ENCODE data around the gene DXO. TPM values are rescaled to one million over a fixed set of nuclear protein-coding genes. Genes with fewer than 3 reads are reported as not detected.
A peak's percentile ranks its signal among the peaks of the same experiment; 100 is the strongest.
"Not testable (repeated sequence)": the region's sequence is repeated elsewhere in the genome, so short reads cannot be mapped to it uniquely, and the experiment has no call there.

Gene DXO
- total RNA-seq, 4 donors from 2014 or later, result 12.3 to 17.4 (median 14.6) TPM

GRCh38 chr6:32004864-32005537, 33.1 kb upstream of the DXO start:
- H3K27me3 ChIP-seq, H3K27ac ChIP-seq, H3K4me1 ChIP-seq, ATAC-seq, H3K4me3 ChIP-seq, H3K36me3 ChIP-seq, H3K9me3 ChIP-seq: not testable (repeated sequence)
- WGBS, 2 donors (ENCODE audit: low coverage in 1 of 2), result 73% methylated on average over 7 of the region's 13 CpGs; no CpG with 5 or more reads in 1 of the 2 donors

GRCh38 chr6:32004393-32004792, 32.5 kb upstream of the DXO start:
- not testable (repeated sequence) for H3K9me3 ChIP-seq, ATAC-seq, H3K36me3 ChIP-seq, H3K27me3 ChIP-seq, H3K4me1 ChIP-seq, H3K27ac ChIP-seq, H3K4me3 ChIP-seq
- WGBS, 2 donors (ENCODE audit: low coverage in 1 of 2), result 40% methylated on average over 1 of the region's 4 CpGs; no CpG with 5 or more reads in 1 of the 2 donors

GRCh38 chr6:32003301-32003700, 31.4 kb upstream of the DXO start:
- not testable (repeated sequence) for H3K27ac ChIP-seq, H3K4me3 ChIP-seq, H3K27me3 ChIP-seq, H3K36me3 ChIP-seq, H3K9me3 ChIP-seq, H3K4me1 ChIP-seq
- no CpG with 5 or more reads among the region's 7 CpGs for WGBS, 2 donors (ENCODE audit: low coverage in 1 of 2)
- ATAC-seq, result peak; percentile 3

- ATAC-seq, result peak; percentile 79
- H3K4me3 ChIP-seq, H3K27ac ChIP-seq, H3K27me3 ChIP-seq, H3K36me3 ChIP-seq, H3K9me3 ChIP-seq, H3K4me1 ChIP-seq: not testable (repeated sequence)
- whole genome bisulfite sequencing, 2 donors (ENCODE audit: low coverage in 1 of 2), result no CpG with 5 or more reads among the region's 15 CpGs
Observed at GRCh38 chr6:32002546-32003268, 30.8 kb upstream of the DXO start.

- H3K4me1 ChIP-seq, H3K4me3 ChIP-seq, H3K27me3 ChIP-seq, H3K27ac ChIP-seq, H3K36me3 ChIP-seq, ATAC-seq, H3K9me3 ChIP-seq: not testable (repeated sequence)
- no CpG with 5 or more reads among the region's 6 CpGs for WGBS, 2 donors (ENCODE audit: low coverage in 1 of 2)
Observed at GRCh38 chr6:31996385-31996784, 24.4 kb upstream of the DXO start.

- ATAC-seq, H3K4me3 ChIP-seq, H3K27me3 ChIP-seq, H3K36me3 ChIP-seq, H3K27ac ChIP-seq, H3K9me3 ChIP-seq, H3K4me1 ChIP-seq: not testable (repeated sequence)
- no CpG with 5 or more reads among the region's 14 CpGs for WGBS, 2 donors (ENCODE audit: low coverage in 1 of 2)
Observed at GRCh38 chr6:31994421-31994820, 22.5 kb upstream of the DXO start.

- not testable (repeated sequence) for ATAC-seq, H3K9me3 ChIP-seq, H3K4me1 ChIP-seq, H3K27me3 ChIP-seq, H3K4me3 ChIP-seq, H3K36me3 ChIP-seq, H3K27ac ChIP-seq
- WGBS, 2 donors (ENCODE audit: low coverage in 1 of 2), result no CpG with 5 or more reads among the region's 10 CpGs
Observed at GRCh38 chr6:31989363-31989762, 17.4 kb upstream of the DXO start.

- not testable (repeated sequence) for H3K27me3 ChIP-seq, H3K9me3 ChIP-seq, H3K27ac ChIP-seq, H3K4me3 ChIP-seq
- H3K36me3 ChIP-seq, result peaks cover 0 to 14% of the 10 kb centered on the region in 2 donors
- no CpG with 5 or more reads among the region's 7 CpGs for WGBS, 2 donors (ENCODE audit: low coverage in 1 of 2)
- ATAC-seq, result peak; percentile 79
- H3K4me1 ChIP-seq, result peaks cover 0 to 20% (median 0%) of the 10 kb centered on the region in 3 donors
Observed at GRCh38 chr6:31981744-31982143, 9.8 kb upstream of the DXO start, which contains the start of gene C4A. TSS of gene C4A (plus strand) at chr6:31982057. CDS start at chr6:31982108, 51 bp downstream.

- Histone ChIP-seq H3K4me1 (peaks cover 0 to 20% (median 0%) of the 10 kb centered on the region in 3 donors), H3K36me3 (peaks cover 0 to 18% of the 10 kb centered on the region in 2 donors)
- H3K4me3 ChIP-seq, H3K27ac ChIP-seq, H3K27me3 ChIP-seq, H3K9me3 ChIP-seq, ATAC-seq: not testable (repeated sequence)
- no CpG with 5 or more reads among the region's 5 CpGs for WGBS, 2 donors (ENCODE audit: low coverage in 1 of 2)
Observed at GRCh38 chr6:31980998-31981397, 9.1 kb upstream of the DXO start.

- not testable (repeated sequence) for H3K27ac ChIP-seq, ATAC-seq
Observed at GRCh38 chr6:31980195-31980876, 8.4 kb upstream of the DXO start.

More at GRCh38 chr6:31980195-31980876, 8.4 kb upstream of the DXO start:
- Histone ChIP-seq H3K36me3 (peaks cover 0 to 21% of the 10 kb centered on the region in 2 donors), H3K4me1 (peaks cover 0 to 20% (median 0%) of the 10 kb centered on the region in 3 donors)
- WGBS, 2 donors (ENCODE audit: low coverage in 1 of 2), result 89 to 100% methylated on average over 2 to 3 of the region's 13 CpGs
- H3K27me3 ChIP-seq, H3K4me3 ChIP-seq, H3K9me3 ChIP-seq: not testable (repeated sequence)
